HT1080 (cell line): ENCODE measurements around the gene ABLIM3. TPM values are rescaled to one million over a fixed set of nuclear protein-coding genes. Genes with fewer than 3 reads are reported as not detected.

Source experiments
- DNase-seq: peaks from one replicate; pipeline ENCODE4 v3.0.0-alpha.2; 2015; ENCODE audit warnings: low read depth
- total RNA-seq: library from RNA; depleted of rRNA; stranded (reverse); fragments of >200 nt; shearing (Covaris generic); gene quantifications from 2 replicates; pipeline ENCODE4 v1.2.3, GENCODE V29; 2014

ABLIM3 gene
- total RNA-seq, 1 experiment from 2014 or later = 30.4 TPM

DNA sequence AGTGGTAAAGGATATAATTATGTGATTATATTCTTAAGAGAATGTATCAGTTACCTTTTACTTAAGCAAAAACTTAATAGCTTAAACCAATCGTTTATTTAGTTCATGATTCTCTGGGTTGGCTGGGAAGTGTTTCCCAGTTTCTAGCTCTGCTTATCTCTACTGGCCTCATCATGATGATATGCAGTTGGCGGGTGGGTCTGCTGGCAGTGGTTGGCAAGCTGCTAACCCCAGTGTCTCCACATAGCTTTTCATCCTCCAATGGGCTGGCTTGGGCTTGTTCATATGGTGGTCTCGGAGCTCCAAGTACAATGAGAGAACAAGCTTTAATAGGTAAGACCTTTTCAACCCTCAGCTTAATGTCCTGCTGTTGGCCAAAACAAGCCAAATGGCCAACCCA is 43.8 kb downstream of the ABLIM3 start:
- no peak for DNase-seq

GRCh38 chr5:149186506-149186905 is 45.2 kb downstream of the ABLIM3 start:
- no peak for DNase-seq

DNA sequence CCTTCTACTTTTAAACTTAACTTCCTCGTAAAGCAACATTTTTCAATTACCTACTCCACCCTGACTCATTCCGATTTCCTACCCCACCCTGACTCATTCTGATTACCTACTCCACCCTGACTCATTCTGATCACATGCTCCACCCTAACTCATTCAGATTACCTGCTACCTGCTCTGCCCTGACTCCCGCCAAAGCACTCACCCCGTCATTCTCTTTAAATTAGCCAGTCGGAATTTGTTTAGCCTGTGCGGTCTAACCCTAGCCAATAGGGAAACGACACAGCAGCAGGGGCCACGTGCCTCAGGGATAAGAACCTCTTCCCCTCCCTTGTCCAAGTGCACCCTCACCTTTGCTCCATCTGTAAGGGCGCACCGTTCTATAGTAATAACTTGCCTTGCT is 46.3 kb downstream of the ABLIM3 start:
- DNase-seq = peak; percentile 89

DNA sequence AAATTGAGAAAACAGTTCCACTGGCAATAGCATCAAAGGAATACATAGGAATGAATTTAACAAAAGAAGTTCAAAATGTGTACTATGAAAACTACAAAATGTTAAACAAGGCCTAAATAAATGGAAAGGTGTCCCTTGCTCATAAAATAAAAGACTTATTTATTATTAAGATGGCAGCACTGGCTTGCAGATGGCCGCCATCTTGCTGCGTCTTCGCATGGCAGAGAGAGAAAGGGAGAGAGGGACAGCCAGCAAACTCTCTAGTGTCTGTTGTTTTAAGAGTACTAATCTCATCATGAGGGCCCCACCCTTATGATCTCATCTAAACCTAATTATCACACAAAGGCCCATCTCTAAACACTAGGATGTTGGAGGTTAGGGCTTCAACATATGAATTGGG is 47.1 kb downstream of the ABLIM3 start:
- no peak for DNase-seq

DNA sequence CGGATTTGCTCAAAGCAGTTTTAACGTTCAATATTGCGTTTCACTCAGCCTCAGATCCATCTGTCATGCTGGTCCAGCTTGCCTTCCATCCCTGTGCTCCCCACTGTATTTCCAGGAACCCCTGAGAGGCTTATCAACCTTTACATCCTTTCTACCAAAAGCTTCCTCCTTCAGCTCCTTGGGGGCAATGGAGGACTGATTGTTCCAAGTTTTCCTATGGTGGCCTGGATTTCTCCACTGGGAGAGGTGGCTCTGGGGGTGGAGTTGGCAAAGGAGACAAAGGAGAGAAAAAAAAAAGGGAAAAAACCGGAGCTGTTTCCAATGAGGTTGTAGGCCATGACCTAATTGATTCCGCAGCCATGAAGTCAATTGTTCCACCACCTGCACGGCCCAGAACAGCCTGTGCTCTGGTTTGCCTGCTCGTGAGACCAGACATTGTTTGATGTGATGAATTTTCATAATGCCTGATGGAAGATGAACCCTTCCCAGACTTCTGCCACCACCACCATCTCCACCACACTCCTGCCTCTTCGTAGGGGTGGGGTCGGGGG is 54.1 kb downstream of the ABLIM3 start:
- DNase-seq = no peak

DNA sequence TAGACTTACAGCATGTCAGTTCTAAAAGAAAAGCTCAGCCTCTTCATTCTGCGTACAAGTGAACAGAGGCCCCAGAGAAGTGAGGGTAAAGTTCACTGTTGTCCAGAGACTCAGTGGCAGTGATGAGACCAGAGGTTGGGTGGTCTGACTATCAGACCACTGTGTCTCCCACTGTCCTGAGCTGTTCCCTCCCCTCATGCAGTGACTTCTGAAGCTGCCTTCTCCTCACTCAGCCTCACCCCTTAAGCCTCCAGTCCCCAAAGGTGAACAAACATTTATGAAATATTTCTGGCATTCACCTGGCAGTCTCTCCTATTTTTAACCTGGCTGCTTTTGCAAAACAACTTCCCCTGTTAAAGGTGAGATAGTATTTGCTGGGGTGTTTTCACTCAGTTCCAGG is 54.7 kb downstream of the ABLIM3 start:
- no peak for DNase-seq

DNA sequence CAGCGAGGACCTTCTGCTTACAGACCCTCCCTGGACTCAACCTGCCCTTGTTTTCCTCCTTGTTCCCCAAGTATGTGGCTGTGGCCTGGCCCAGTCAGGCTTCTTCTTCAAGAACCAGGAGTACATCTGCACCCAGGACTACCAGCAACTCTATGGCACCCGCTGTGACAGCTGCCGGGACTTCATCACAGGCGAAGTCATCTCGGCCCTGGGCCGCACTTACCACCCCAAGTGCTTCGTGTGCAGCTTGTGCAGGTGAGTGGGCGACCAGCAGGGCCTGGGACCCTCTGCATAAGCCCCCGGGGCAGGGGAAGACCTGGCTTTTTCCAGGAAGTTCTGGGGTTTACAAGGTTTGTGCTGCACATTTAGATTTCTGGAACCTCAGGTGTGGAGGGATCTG is 56.9 kb downstream of the ABLIM3 start:
- DNase-seq = no peak

DNA sequence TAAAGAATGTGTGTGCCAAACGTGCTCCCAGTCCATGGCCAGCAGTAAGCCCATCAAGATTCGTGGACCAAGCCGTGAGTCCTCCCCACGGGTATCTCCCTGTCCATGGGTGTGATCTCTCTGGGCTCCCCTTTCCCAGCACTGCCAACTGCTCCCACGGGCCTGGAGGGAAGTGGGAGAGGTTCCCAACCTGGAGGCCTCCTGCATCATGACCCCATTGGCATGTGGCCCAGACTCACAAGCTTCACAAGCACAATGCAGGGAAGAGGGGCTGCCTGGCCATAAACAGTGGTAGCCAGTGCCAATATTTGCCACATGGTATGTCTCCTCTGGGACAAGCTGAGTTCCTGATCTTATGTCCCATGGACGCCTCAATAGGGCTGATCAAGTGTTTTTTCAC is 59.1 kb downstream of the ABLIM3 start:
- no peak for DNase-seq

GRCh38 chr5:149201121-149201637 is 59.9 kb downstream of the ABLIM3 start:
- DNase-seq = no peak

- no peak for DNase-seq
These were observed 61.7 kb downstream of the ABLIM3 start for GRCh38 chr5:149202910-149203451.

DNA sequence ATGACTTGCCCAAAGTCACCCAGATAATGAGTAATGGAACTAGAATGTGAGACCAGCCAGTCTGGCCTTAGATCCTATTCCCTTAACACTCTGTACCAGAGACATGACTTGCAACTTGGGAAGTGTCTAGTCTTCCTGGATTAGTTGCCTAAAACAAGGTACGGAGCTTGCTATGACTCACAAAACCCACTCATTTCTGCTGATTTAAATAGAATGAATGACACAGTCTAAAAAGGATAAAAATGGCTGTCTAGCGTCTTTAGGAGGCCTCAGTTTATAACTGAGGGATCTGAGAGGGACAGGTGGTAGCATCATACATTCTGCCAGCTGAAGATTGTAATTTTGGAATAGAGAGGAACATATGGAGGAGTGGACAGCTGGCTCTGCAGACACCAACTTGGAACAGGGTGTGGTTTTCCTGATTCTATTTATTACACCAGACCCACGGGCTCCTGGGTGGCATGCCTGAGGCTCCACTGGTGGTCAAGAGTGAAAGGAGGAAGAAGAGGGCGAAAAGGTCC is 62.7 kb downstream of the ABLIM3 start:
- peak; percentile 75 for DNase-seq

DNA sequence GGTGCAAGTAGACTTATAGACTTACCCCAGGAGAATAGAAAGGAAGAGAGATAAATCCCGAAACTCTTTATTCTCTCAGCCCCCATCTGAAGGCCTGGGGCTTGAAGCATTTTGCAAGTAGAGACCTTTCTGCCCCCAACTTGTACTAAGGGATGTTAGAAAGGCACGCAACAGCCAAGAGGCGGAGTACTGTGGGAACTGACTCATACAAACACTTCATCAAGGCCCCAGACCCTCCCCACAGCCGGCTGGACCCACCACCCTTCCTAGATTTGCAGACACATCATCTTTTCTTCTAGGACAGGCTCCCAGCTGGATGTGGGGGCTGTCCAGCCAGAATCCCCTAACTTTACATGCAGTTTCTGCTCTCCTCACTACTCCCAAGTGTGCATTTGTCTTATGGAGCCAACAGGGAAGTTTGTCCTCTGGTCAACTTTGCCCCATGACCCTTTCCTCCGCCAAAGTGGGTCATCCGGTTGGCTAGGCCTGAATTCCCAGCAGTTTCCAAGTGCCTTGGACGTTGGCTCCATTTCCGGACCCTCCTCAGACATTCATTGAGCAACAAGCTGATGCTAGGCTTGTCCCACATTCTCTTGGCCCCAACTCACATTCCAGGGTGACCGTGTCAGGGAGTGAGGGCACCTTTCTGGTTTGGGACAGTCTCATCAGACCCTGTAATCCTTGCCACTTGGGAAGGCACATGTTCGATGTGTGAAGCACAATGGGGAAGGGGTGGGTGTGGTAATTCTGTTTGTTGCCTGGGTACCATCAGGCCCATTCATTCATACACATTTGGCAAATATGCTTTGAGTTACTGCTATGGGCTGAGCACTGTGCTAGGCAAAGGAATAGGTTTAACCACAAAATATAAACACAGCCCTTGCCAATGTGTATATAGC is 64.6 kb downstream of the ABLIM3 start:
- peak; percentile 71 for DNase-seq

DNA sequence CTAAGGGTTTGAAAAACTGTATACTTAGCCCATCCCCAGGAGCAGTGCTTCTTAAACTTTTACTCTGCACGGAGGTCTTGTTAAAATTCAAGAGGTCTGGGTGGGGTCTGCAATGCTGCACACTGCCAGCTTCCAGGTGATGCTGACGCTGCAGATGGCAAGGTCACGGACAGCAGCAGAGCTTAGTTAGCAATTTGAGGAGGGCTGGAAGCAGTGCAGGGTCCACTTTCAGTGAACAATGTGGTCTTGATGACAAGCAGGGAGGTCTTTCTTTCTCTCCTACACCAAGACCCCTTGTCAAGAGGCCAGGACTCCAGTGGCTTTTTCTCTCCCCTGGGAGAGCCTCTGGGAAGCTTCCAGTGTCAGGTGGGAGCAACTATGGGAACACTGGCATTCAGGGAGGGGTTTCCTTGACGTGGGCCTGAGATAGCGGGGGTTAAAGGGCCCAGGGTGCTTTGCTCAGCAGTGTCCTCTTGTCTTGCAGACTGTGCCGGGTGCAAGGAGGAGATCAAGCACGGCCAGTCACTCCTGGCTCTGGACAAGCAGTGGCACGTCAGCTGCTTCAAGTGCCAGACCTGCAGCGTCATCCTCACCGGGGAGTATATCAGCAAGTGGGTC is 65.3 kb downstream of the ABLIM3 start:
- no peak for DNase-seq

- DNase-seq = no peak
These were observed 66.5 kb downstream of the ABLIM3 start for GRCh38 chr5:149207831-149208230.

GRCh38 chr5:149210225-149210624 is 68.9 kb downstream of the ABLIM3 start:
- peak; percentile 82 for DNase-seq

DNA sequence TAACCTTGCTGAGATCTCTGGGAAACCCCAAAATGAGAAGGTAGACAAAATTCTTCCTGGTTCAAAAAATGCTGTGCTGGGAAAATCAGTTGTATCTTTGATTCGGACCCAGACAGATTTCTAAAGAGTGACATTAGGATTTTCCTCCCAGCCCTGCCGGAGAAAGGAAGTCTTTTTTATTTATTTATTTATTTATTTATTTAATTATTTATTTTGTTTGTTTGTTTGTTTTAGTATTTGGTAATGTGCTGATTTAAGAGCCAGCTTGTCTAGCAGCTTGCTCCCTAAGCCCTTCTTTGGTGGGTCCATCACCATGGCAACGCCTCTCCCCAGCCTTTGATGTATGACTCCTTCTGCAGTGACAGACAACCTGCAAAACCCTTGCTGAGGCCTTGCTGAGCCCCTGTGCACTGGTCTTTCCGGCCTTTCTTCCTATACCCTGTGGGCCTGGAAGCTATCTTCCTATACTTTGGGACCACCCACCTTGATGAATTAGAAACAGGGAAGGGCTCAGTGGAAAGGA is 69.7 kb downstream of the ABLIM3 start:
- peak; percentile 34 for DNase-seq

DNA sequence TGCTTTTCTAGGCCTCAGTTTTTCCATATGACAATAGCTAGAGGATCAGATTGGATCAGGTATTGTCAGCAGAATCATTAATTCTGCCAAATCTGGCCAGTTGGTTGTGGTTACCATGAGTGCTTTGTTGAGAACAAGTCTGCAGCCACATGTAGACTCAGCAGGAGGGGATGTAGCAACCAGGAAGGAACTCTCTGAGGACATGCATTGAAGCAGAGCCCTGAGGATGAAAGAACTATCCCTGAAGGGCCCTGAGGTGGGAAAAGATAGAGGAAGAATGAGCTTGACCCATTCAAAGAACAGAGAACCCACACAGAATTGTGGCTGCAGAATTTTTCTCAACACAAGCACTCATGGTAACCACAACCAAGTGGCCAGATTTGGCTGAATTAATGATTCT is 70.3 kb downstream of the ABLIM3 start:
- peak; percentile 45 for DNase-seq

DNA sequence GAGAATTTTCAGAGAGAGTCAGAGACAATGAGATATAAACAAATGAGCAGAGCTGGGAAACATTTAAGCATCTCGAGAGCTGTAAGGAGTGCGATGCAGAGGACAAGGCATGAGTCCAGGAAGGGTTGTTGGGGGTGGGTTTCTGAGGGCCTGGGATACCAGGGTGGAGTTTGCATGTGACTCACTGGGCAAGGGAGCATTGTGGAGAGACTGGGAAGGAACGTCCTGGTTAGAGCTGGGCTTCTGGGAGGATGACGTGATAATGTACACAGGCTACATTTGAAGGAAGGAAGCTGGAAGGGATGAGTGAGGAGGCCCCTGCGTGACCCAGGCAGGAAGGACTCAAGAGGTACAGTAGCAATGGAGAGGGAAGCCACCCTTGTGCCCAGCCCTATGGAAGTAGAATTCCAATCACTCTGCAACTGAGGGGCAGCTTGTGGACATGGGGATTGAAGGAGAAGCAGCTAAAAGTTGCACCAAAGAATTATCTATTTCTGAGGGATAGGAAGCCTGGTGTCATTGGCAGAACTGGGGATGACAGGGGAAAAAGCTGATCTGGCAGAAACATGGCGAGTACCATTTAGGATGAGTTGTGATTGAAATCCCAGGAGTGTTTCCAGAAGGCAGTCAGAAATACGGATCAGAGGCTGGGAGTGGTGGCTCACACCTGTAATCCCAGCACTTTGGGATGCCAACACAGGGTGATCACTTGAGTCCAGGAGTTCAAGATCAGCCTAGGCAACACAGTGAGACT is 71.1 kb downstream of the ABLIM3 start:
- peak; percentile 98 for DNase-seq

DNA sequence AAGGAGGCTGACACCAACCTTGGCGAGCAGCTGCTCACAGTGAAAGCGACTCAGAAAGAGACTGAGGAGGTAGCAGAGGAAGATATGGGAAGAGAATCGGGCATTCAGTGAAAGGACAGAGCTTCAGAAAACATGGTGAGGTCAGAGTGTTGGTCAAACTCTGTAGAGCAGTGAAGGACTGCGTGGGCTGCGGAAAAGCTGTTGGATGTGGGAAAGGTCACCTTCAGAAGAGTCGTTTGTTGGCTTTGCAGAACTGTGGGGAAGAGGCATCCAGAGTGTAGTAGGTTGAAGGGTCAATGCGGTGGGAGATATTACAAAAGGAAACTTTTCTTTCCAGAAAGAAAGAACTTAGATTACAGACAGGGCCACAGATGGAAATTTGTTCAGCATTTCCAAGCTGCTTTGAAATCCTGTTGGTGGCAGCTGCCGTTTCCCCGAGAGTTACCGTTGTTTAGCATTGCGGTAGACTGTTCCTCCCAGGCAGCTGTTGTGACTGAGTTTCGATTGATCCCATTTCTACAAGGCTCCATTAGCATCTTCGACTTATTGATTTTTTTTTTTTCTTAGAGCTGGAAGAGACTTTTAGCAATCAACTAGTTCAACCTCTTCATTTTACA is 72.1 kb downstream of the ABLIM3 start:
- DNase-seq = no peak

- DNase-seq = peak; percentile 69
These were observed 74.3 kb downstream of the ABLIM3 start for GRCh38 chr5:149215478-149216090.
